Dedifferentiated amniotic fluid mesenchymal stem cell (primary cell): ENCODE results near the gene OPRM1.

Experiments used
- DNase-seq: peaks from one replicate; pipeline ENCODE4 v3.0.0-alpha.2; 2016; ENCODE audit errors: extremely low spot score

Gene OPRM1

GRCh38 chr6:154080461-154081189 lies 41.6 kb downstream of the OPRM1 start:
- peak; percentile 40 for DNase-seq

DNA sequence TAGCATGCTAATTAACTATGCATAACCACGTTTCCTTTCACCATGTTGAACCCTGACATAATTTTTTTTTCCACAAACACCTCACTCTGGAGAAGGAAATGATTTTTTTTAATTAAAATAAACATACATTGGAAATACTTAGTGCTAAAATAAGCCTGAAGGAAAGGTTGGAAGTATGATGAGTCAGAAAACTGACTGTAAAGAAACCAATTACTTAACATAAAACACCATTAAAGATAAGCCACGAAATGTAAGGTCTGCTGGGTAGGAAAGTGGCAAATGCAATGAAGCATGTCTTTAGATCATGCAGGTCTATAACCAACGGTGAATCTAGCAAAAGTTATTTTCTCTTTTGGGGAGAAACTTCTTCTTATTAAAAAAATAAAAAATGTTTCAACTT lies 47.5 kb downstream of the OPRM1 start:
- no peak for DNase-seq

GRCh38 chr6:154092326-154092962 lies 53.4 kb downstream of the OPRM1 start:
- no peak for DNase-seq

DNA sequence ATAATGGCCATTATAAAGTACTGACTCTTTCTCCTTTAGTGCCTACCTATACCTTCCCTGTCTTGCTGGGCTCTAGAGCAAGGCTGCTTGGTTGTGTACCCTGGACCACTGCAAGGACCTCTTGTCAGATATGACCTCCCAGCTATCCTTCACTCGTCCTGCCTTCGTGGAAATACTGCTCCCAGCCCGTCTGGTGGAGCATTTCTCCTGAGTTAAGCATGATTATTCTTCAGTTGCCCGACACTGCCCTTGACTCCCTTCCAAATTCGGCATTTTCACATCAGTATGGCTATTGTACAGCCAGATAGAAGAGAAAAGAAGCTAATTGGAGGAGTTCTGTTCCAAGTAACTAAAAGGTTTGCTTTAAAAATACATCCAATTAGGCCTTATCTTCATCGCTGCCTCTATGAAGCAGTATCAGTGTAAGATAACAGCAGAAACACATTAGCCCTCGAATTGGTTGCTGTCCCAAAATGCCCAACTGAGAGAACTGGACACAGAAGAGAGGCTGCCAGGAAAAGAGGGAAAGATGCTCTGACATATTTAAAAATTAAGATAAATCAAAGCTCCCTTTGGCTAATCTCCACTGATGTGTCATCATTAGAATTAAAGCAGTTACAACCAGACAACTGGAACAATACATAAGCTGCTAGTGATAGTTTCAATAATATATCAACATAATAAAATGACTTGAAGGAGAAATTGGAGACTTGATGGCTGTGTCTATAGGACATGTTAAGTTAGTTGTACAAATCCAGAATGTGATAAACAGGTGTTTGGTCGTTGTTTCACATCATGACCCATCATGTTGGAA lies 54.4 kb downstream of the OPRM1 start:
- DNase-seq, result no peak

- DNase-seq, result no peak
These were observed 56.5 kb downstream of the OPRM1 start for GRCh38 chr6:154095571-154095970.

GRCh38 chr6:154096316-154096715 lies 57.3 kb downstream of the OPRM1 start:
- no peak for DNase-seq

- no peak for DNase-seq
These were observed 57.8 kb downstream of the OPRM1 start for GRCh38 chr6:154096834-154097233.

DNA sequence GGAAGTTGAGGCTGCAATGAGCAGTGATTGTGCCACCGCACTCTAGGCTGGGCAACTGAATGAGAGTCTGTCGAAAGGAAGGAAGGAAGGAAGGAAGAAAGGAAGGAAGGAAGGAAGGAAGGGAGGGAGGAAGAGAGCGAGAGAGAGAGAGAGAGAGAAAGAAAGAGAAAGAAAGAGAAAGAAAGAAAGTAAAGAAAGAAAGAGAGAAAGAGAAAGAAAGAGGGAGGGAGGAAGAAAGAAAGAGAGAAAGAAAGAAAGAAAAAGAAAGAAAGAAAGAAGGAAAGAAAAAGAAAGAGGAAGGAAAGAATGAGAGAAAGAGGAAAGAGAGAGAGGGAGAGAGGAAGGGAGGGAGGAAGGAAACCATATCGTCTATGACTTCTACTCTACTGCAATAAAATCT lies 60.2 kb downstream of the OPRM1 start:
- no peak for DNase-seq

DNA sequence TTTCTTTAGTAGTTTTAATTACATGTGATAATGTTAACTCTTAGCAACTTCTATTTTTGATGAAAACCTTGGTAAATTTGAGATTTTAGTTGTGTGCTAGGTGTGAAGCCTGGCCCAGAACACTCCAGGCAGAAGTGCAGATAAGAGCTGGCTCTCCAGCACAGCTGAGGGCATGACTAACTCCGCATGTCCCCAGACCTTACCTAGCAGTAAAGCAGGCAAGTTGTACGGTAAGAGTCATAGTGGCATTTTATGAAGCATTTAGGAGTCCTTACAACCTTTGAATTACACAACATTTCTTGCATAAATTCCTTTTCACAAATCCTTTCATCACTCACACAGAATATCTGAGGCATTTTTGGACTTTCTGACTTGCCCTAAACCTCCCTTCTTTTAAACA lies 67.2 kb downstream of the OPRM1 start:
- no peak for DNase-seq

DNA sequence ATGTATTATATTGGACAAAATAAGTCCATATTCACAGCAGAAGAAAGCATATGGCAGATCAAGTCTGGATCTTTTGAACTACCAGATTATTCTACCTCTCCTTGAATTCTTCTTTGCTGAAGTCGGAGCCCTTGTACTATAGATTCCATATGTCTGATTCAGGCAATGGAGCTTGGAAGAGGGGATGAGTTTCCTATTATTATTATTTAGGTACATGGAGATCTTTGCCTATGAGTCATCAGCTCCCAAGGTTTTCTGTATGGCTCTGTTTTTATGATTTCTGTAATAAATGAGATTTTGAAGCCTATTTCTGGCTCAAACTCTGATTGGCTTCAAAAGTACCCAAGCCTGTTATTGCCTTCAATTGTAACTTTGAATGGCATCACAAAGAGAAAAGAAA lies 72.0 kb downstream of the OPRM1 start:
- DNase-seq, result no peak

DNA sequence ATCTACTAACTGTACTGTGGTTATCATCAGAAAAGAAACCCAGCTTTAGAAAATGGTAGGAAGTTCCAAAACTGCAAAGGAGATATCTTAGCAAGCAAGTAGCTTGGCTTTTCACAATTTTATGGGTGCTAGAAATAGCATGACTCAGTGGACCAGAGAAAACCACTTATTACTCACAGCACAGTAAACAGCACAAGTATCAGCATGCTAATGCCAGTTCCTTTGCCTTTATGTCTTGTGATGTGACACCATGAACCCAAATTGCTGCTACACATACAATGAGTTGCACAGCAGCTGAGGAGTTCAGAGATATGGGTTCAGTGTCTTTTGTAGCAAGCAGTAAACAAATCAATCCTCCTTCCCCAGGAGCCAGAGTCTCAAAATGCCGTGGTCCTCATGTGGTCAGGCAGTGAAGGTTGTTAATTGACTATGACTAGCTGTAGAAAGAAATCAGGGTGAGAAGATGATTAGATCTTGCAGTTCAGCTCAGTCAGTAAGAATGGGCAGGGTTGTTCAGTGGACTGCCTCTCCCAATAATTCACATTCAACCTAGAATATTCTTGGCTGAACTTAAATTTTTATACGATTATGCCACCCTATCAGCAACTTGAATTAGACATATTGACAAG lies 73.3 kb downstream of the OPRM1 start:
- no peak for DNase-seq

DNA sequence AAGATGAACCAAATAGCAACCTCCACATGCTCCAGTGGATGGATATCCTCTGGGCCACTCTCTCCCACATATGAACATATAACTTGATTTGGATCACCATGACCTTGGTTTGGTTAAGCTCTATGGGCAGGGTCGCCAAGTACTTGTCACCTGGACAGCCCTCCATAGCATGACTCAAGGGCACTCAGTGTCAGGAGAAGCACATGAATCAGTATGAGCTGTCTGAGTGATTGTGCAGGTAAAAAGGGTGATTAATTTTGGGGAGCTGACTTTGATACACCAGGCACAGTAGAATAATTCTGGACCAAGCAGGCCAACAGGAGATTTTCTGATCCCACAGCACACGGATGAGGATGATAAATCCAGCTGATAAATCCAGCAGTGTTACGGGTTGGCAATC lies 74.4 kb downstream of the OPRM1 start:
- DNase-seq, result no peak

DNA sequence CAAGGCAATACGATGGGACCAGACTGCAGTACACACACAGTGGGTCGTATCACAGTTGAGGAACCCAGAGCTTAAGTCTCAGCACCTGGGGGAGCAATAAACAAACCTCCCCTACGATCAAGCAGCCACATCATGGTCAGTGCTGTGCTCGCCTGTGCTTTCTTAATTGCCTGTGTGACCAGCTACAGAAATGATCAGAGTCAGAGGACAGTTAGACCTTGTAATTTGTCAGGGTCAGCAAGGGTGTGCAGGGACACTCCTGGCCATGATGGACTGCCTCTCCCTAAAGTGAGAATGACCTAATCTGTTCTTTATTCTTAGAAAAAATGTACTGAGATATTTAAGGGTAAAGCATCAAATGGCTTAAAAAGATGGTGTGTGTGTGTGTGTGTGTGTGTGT lies 78.4 kb downstream of the OPRM1 start:
- no peak for DNase-seq

- no peak for DNase-seq
These were observed 83.3 kb downstream of the OPRM1 start for GRCh38 chr6:154122195-154122925.

GRCh38 chr6:154123155-154123956 lies 84.3 kb downstream of the OPRM1 start:
- no peak for DNase-seq

- no peak for DNase-seq
These were observed 86.4 kb downstream of the OPRM1 start for GRCh38 chr6:154125421-154125820.

DNA sequence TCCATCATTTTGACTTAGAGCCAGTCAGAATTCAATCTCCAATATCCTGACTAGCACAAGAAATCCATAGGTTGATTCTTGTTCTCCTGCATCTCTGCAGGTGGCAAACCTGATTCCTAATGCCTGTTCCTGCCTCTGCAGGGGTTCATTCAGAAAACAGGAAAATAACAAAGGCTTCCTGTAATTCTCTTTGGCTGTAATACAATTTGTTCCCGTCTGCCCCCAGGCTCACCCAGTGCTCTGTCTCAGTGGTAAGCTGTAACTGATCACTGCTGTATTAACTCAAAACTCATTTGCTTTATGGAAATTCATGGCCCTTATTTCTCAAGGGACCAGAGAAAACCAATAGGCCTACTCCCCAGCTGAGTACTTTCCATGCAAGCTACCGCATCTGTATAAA lies 88.6 kb downstream of the OPRM1 start:
- no peak for DNase-seq

DNA sequence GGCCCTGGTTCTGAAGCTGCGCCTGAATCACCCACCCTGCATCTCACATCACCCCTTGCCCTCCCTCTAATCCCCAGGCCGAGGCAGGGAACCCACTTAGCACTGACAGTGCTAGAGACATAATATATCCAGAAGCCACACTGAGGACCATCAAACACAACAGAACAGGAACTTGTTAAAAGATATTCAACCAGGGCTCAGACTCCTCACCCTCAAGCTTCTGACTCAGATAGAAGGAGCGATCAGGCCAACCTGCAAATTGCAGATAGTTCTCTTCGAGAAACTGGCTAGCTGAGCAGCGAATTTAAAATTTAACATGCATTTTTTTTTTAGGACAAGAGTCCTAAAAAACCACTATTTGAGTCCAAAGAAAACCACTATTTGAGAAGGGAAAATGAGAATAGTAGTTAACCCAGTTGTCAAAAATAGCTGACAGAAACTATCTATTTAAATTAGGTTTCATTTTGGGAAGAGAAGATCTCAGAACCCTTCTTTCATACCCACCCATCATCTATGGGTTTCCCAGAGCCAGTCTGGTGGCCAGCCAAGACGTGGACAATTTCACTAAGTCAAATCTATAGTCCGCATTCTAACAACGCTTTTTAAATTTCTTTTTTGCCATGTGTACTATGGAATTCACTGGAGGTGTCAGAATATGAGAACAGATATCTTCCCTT lies 95.6 kb downstream of the OPRM1 start:
- DNase-seq, result no peak

DNA sequence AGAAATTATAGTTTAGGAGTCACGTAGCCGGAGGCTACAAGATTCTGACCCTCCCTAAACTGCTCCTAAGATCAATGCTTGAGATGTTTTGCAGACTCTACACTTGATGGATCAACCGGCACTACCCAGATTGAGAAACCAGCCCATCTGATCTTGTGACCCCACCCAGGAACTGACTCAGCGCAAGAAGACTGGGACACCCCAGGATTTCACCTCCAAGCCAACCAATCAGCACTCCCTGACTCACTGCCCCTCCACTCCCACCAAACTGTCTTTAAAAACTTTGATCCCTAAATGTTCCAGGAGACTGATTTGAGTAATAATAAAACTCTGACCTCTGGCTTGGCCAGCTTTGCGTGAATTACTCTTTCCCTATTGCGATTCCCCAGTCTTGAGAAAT lies 99.8 kb downstream of the OPRM1 start:
- no peak for DNase-seq

DNA sequence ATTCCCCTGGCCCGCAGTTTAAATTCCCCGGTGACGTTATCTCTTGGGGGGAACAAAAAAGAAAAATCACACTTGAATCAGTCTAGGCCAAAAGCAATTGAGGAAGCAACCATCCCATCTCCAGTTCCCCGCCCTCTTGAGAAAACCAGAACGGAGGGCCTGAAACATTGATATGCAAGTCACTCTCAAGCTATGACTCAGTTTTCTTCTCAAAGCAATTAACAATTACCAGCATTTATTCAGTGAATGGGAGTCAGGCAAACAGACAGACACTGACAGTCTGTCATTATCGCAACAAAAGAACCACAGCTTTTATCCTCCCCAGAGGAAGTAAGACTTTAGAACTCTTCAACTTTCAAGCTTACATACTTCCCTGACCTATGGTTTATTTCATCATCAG lies 100.9 kb downstream of the OPRM1 start:
- DNase-seq, result no peak
